Measurements from ENCODE around the gene APLP1. TPM values are rescaled to one million over a fixed set of nuclear protein-coding genes. Genes with fewer than 3 reads are reported as not detected.

APLP1 gene
- total RNA-seq, 1 experiment from 2014 or later = 36.9 TPM

DNA sequence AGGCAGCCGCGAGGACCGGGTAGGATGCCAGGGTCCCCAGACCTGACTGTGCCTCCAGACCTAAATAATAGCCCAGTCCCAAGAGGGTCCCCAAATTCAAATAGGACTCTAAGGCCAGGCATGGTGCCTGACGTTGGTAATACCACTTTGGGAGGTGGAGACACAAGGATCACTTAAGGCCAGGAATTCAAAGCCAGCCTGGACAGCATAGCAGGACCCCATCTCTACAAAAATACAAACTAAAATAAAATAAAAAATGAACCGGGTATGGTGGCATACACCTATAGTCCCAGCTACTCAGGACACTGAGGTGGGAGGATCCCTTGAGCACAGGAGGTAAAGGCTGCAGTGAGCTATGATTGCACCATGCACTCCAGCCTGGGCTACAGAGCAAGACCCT is 5.4 kb upstream of the APLP1 start:
- Mint-ChIP-seq H3K4me3 (no peak overlapping the region), H3K27ac (no peak overlapping the region)

More for the DNA sequence above, 5.4 kb upstream of the APLP1 start:
- Mint-ChIP-seq H3K4me1 (peaks cover 12 to 16% of the 10 kb centered on the region in 2 experiments), H3K36me3 (ENCODE audit: insufficient read depth in 1 of 3, low read depth in 3 of 3) (peaks cover 3 to 5% (median 4%) of the 10 kb centered on the region in 3 experiments; a peak in 4 of 7 replicates), H3K27me3 (ENCODE audit: low read depth) (peaks cover 91% of the 10 kb centered on the region), H3K9me3 (no peaks in the 10 kb centered on the region; a peak in 1 of 5 replicates)
- H2BK15ac ChIP-seq (ENCODE audit: low read depth, low read length) = no peak overlapping the region
- WGBS (ENCODE audit: extremely low coverage, insufficient read length, low lambda C conversion rate) = no CpG with 5 or more reads among the region's 5 CpGs
- H4K91ac ChIP-seq (ENCODE audit: insufficient read length, low read depth, low read length) = no peak overlapping the region
- no peak overlapping the region for H2AFZ ChIP-seq (ENCODE audit: low read length)
- H3K27me3 ChIP-seq (ENCODE audit: insufficient read depth, low read length) = peaks cover 8% of the 10 kb centered on the region; the same call in 1 of the 2 replicates
- no peak overlapping the region for H3K4me2 ChIP-seq (ENCODE audit: insufficient read depth, insufficient read length, low read length)
- H3K18ac ChIP-seq (ENCODE audit: insufficient read length, low read depth, low read length) = no peak overlapping the region
- no peak overlapping the region for H4K8ac ChIP-seq (replicated peaks; ENCODE audit: insufficient read length, low read depth, low read length)
- H3K9ac ChIP-seq (ENCODE audit: extremely low read depth, insufficient read length, low read length) = no peak overlapping the region
- H4K5ac ChIP-seq (ENCODE audit: insufficient read length, low read depth, low read length) = no peak overlapping the region
- no peak for DNase-seq
- no peaks in the 10 kb centered on the region for H3K79me2 ChIP-seq (ENCODE audit: insufficient read depth, low read length)
- H3K14ac ChIP-seq (ENCODE audit: insufficient read depth, low read length) = no peak overlapping the region
- H3K4ac ChIP-seq (ENCODE audit: low read depth, low read length) = no peak overlapping the region
- H2BK20ac ChIP-seq (ENCODE audit: low read depth, low read length, poor library complexity, severe bottlenecking) = no peak overlapping the region
- no peak overlapping the region for H3K27ac ChIP-seq (ENCODE audit: insufficient read length, low read depth, low read length)
- TF ChIP-seq, protein P1, sequence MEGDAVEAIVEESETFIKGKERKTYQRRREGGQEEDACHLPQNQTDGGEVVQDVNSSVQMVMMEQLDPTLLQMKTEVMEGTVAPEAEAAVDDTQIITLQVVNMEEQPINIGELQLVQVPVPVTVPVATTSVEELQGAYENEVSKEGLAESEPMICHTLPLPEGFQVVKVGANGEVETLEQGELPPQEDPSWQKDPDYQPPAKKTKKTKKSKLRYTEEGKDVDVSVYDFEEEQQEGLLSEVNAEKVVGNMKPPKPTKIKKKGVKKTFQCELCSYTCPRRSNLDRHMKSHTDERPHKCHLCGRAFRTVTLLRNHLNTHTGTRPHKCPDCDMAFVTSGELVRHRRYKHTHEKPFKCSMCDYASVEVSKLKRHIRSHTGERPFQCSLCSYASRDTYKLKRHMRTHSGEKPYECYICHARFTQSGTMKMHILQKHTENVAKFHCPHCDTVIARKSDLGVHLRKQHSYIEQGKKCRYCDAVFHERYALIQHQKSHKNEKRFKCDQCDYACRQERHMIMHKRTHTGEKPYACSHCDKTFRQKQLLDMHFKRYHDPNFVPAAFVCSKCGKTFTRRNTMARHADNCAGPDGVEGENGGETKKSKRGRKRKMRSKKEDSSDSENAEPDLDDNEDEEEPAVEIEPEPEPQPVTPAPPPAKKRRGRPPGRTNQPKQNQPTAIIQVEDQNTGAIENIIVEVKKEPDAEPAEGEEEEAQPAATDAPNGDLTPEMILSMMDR (conservative IDR thresholded peaks at IDR 0.05) = no peak
- no peaks in the 10 kb centered on the region for H3K9me3 ChIP-seq (ENCODE audit: control insufficient read depth, low read depth, low read length)
- no peak overlapping the region for H2BK5ac ChIP-seq (ENCODE audit: insufficient read length, low read length)
- no peaks in the 10 kb centered on the region for H3K79me1 ChIP-seq (ENCODE audit: insufficient read depth, low read depth, low read length, poor library complexity, severe bottlenecking)
- no peak overlapping the region for H3T11ph ChIP-seq (ENCODE audit: low read length)
- H2BK12ac ChIP-seq (ENCODE audit: insufficient read length, low read depth, low read length) = no peak overlapping the region
- no peak overlapping the region for H2AK5ac ChIP-seq (ENCODE audit: insufficient read length, low read length)
- no peaks in the 10 kb centered on the region for H4K20me1 ChIP-seq (ENCODE audit: control insufficient read depth, insufficient read depth, insufficient read length)
- no peak overlapping the region for H2BK120ac ChIP-seq (ENCODE audit: low read depth, low read length, poor library complexity, severe bottlenecking)
- 0 out of 2 replicates have a peak, but pooled peaks cover 5% of the 10 kb centered on the region for H3K4me1 ChIP-seq (ENCODE audit: insufficient read depth, low read length)
- peaks cover 9% of the 10 kb centered on the region for H3K23me2 ChIP-seq (ENCODE audit: insufficient read length, low read depth, low read length, poor library complexity, severe bottlenecking)
- no peak overlapping the region for H3K23ac ChIP-seq (ENCODE audit: insufficient read length, low read depth, low read length)
- no peak overlapping the region for H3K56ac ChIP-seq (ENCODE audit: insufficient read length, low read depth, low read length)
